Measurements from ENCODE around the gene CMTM6. TPM values are rescaled to one million over a fixed set of nuclear protein-coding genes. Genes with fewer than 3 reads are reported as not detected.
A peak's percentile ranks its signal among the peaks of the same experiment; 100 is the strongest.
"Not testable (repeated sequence)": the region's sequence is repeated elsewhere in the genome, so short reads cannot be mapped to it uniquely, and the experiment has no call there.

CMTM6 gene
- polyA plus RNA-seq, 1 donor (not counting 4 experiments of a cell fraction or from before 2014, with no cell fraction given): 85.4 TPM

DNA sequence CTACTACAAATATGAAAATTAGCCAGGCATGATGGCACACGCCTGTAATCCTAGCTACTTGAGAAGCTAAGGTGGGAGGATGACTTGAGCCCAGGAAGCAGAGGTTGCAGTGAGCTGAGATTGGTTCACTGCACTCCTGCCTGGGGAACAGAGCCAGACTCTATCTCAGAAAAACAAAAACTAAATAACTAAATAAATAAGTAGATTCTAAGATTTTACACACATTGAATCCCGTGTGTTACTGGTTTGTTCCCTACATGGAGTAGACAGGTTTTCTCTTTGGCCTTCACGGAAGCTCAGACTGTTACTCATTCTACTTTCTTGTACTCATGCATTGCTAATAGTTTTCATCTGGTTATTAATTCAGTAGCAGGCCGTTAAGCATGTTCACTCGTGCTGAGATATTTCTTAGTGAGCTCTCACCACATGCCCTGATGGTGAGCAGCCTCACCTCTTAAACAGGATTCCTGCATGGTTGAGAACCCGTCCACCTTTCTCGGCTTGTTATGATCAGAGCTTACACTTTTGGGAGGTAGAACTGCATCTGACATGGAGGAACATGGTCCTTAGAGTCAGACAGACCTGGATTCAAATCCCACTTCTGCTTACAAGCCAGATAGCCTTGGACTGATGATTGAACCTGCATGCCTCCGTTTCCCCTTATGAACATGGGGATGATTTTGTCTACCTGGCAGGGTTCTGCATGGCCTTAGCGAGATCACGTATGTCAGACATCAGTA is 61.9 kb downstream of the CMTM6 start:
- Histone ChIP-seq H4K20me1 (ENCODE audit: control insufficient read depth, extremely low read depth, insufficient read depth, low read length) (no peaks in the 10 kb centered on the region), H3K4me1 (ENCODE audit: control insufficient read depth, extremely low read depth, insufficient read depth, low read length) (peaks cover 51% of the 10 kb centered on the region), H3K4me2 (ENCODE audit: control insufficient read depth, extremely low read depth, insufficient read depth, low read depth, low read length) (peak overlapping the region; percentile 72), H3K9ac (ENCODE audit: control insufficient read depth, extremely low read depth, insufficient read depth, low read length) (peak overlapping the region; percentile 69), H3K9me1 (ENCODE audit: control insufficient read depth, extremely low read depth, insufficient read depth, low read length) (no peaks in the 10 kb centered on the region), H3K79me2 (ENCODE audit: control insufficient read depth, insufficient read depth, low read length) (peaks cover 51% of the 10 kb centered on the region), H3K9me3 (ENCODE audit: control insufficient read depth, low read depth, low read length) (no peaks in the 10 kb centered on the region), H3K27me3 (ENCODE audit: control insufficient read depth, extremely low read depth, insufficient read depth, low read length) (no peaks in the 10 kb centered on the region), H3K27ac (ENCODE audit: control insufficient read depth, insufficient read depth, low read length) (peak overlapping the region; percentile 94), H2AFZ (ENCODE audit: control insufficient read depth, low read length) (peak overlapping the region; percentile 56), H3K4me3 (ENCODE audit: control insufficient read depth in 2 of 3, extremely low read depth in 1 of 3, insufficient read depth in 2 of 3, low read depth in 1 of 3, low read length in 3 of 3) (no peak overlapping the region), H3K36me3 (ENCODE audit: control insufficient read depth in 2 of 2, extremely low read depth in 1 of 2, insufficient read depth in 2 of 2, low read length in 2 of 2) (peaks cover 0 to 4% of the 10 kb centered on the region in 2 experiments)
- FAIRE-seq (peak; percentile 83), DNase-seq (ENCODE audit: low read depth, low spot score) (peak; percentile 58)
- no peak for TF ChIP-seq EZH2 (IDR thresholded peaks at IDR 0.05; ENCODE audit: low read length)
- TF ChIP-seq, protein P1, sequence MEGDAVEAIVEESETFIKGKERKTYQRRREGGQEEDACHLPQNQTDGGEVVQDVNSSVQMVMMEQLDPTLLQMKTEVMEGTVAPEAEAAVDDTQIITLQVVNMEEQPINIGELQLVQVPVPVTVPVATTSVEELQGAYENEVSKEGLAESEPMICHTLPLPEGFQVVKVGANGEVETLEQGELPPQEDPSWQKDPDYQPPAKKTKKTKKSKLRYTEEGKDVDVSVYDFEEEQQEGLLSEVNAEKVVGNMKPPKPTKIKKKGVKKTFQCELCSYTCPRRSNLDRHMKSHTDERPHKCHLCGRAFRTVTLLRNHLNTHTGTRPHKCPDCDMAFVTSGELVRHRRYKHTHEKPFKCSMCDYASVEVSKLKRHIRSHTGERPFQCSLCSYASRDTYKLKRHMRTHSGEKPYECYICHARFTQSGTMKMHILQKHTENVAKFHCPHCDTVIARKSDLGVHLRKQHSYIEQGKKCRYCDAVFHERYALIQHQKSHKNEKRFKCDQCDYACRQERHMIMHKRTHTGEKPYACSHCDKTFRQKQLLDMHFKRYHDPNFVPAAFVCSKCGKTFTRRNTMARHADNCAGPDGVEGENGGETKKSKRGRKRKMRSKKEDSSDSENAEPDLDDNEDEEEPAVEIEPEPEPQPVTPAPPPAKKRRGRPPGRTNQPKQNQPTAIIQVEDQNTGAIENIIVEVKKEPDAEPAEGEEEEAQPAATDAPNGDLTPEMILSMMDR (optimal IDR thresholded peaks at IDR 0.05 in 1 of 3, IDR thresholded peaks at IDR 0.05 in 1 of 3, conservative IDR thresholded peaks at IDR 0.05 in 1 of 3; ENCODE audit: extremely low read depth in 1 of 3, insufficient read depth in 2 of 3, low read length in 3 of 3): no peak
- dilution Hi-C loops (cut with MboI; ENCODE audit: extremely low pct_ligation_motif_present, low sequenced_read_pairs): no loop called here

DNA sequence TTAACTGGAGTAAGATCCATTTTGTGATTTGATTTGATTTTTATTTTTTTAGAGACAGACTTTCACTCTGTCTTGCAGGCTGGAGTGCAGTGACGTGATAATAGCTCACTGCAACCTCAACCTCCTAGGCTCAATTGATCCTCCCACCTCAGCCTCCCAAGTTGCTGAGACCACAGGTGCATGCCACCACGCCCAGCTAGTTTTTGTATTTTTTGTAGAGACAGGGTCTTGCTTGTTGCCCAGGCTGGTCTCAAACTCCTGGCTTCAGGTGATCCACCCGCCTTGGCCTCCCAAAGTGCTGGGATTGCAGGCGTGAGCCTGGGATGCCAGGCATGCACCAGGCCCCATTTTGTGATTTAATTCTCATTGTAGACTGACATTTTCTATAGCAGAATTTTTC is 63.2 kb downstream of the CMTM6 start:
- H3K4me3 ChIP-seq (ENCODE audit: control insufficient read depth in 2 of 3, extremely low read depth in 1 of 3, insufficient read depth in 2 of 3, low read depth in 1 of 3, low read length in 3 of 3); H2AFZ ChIP-seq (ENCODE audit: control insufficient read depth, low read length); H3K9ac ChIP-seq (ENCODE audit: control insufficient read depth, extremely low read depth, insufficient read depth, low read length); DNase-seq (ENCODE audit: low read depth, low spot score); dilution Hi-C loops (cut with MboI; ENCODE audit: extremely low pct_ligation_motif_present, low sequenced_read_pairs); H3K9me1 ChIP-seq (ENCODE audit: control insufficient read depth, extremely low read depth, insufficient read depth, low read length); H4K20me1 ChIP-seq (ENCODE audit: control insufficient read depth, extremely low read depth, insufficient read depth, low read length); H3K9me3 ChIP-seq (ENCODE audit: control insufficient read depth, low read depth, low read length); H3K27me3 ChIP-seq (ENCODE audit: control insufficient read depth, extremely low read depth, insufficient read depth, low read length); H3K4me2 ChIP-seq (ENCODE audit: control insufficient read depth, extremely low read depth, insufficient read depth, low read depth, low read length); H3K36me3 ChIP-seq (ENCODE audit: control insufficient read depth in 2 of 2, extremely low read depth in 1 of 2, insufficient read depth in 2 of 2, low read length in 2 of 2); FAIRE-seq: not testable (repeated sequence)
- peak overlapping the region; percentile 10 for H3K27ac ChIP-seq (ENCODE audit: control insufficient read depth, insufficient read depth, low read length)
- H3K79me2 ChIP-seq (ENCODE audit: control insufficient read depth, insufficient read depth, low read length): peaks cover 39% of the 10 kb centered on the region
- H3K4me1 ChIP-seq (ENCODE audit: control insufficient read depth, extremely low read depth, insufficient read depth, low read length): peaks cover 51% of the 10 kb centered on the region
